Activated T-helper 1 cell treated with anti-CD3 and anti-CD28 coated beads, Interleukin-12 subunit alpha, Interleukin-12 subunit beta, Interleukin-2, Interleukin-4 antibody, amounts not matched to agents 30 ng/mL and 10 ng/mL and 1 ng/mL, durations not matched to agents 14 hours and 24 hours and 36 hours (primary cell): Measurements from ENCODE around the gene NFXL1. TPM values are rescaled to one million over a fixed set of nuclear protein-coding genes. Genes with fewer than 3 reads are reported as not detected.
A peak's percentile ranks its signal among the peaks of the same experiment; 100 is the strongest.

Source experiments
- DNase-seq: peaks from one replicate; pipeline ENCODE4 v3.0.0; 2021; ENCODE audit warnings: low spot score
- H3K27ac Mint-ChIP-seq: one replicate; pipeline ENCODE4 v1.8.0; 2021; ENCODE audit warnings: mild to moderate bottlenecking, mixed read lengths
- H3K27me3 Mint-ChIP-seq: one replicate; pipeline ENCODE4 v1.8.0; 2022; ENCODE audit warnings: mild to moderate bottlenecking, moderate library complexity, mixed read lengths; ENCODE audit not compliant: insufficient read depth
- H3K36me3 Mint-ChIP-seq: one replicate; pipeline ENCODE4 v1.8.0; 2021; ENCODE audit warnings: low read depth, mixed read lengths
- H3K4me1 Mint-ChIP-seq: one replicate; pipeline ENCODE4 v1.8.0; 2021; ENCODE audit warnings: low read depth, mixed read lengths
- H3K4me3 Mint-ChIP-seq: one replicate; pipeline ENCODE4 v1.8.0; 2021; ENCODE audit warnings: mild to moderate bottlenecking, moderate library complexity, mixed read lengths
- H3K9me3 Mint-ChIP-seq: one replicate; pipeline ENCODE4 v1.8.0; 2021; ENCODE audit warnings: mixed read lengths
- intact Hi-C: fragments of 100-400 bp; cut with micrococcal nuclease; formaldehyde crosslinking; loops from one replicate; pipeline ENCODE4 v1.15.1; 2024
- total RNA-seq: library from RNA; stranded (reverse); gene quantifications from 2 replicates; pipeline ENCODE4 v1.2.3, GENCODE V29; 2022

Gene NFXL1
- total RNA-seq, 1 donor from 2014 or later: 13.1 TPM

DNA sequence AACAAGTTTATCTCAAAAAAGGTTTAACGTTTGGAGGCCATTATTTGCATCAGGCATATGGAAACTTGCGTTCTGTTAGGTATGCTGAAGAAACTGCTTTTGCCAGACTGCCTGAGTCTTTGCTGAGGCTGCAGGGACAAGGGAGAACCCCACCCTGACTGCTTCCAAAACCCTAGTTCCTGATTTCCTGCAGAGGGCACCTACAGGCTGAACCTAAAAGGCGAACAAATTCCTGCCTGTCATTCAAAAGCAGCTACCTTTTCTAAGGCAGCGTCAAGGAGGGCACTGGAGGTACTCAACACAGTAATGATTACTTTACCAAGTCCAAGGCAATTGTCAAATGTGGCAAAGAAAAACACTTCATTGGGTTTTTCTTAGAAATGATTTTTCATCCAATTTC is 75.9 kb downstream of the NFXL1 start:
- intact Hi-C loops: loop anchor here (2.0 to 10.0 kb wide), 4 partner anchors 74 to 374 kb away; partner anchors contain the start of genes COMMD8 and NFXL1
- no peak for DNase-seq
- Mint-ChIP-seq H3K27me3 (peaks cover 44% of the 10 kb centered on the region), H3K9me3 (peaks cover under 1% of the 10 kb centered on the region), H3K27ac (no peak overlapping the region), H3K4me1 (peaks cover 28% of the 10 kb centered on the region), H3K4me3 (peak overlapping the region; percentile 80), H3K36me3 (peaks cover 6% of the 10 kb centered on the region)

DNA sequence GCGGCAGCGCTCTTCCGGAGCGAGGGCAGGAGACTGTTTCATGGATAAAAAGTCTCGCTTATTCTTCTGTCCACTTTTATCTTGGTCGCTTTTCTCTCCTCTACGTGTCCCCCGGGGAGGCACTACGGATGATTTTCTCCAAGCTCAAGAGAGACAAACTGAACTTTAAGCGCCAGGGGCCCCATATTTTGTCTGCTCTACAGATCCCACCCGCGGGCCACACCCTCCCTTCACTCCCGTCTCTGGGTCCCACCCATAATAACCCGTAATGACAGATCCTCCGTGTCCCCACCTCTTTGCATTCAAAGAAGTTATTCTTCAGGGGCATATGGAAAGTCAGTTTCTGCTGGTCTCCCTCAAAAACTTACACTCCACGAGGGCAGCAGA is 76.5 kb downstream of the NFXL1 start, which contains the start of gene CORIN:
TSS of gene CORIN (minus strand) at position 160 of the 387 bp plus-strand sequence. CDS start at position 42, 118 bp downstream.
- H3K4me1 Mint-ChIP-seq: peaks cover 28% of the 10 kb centered on the region
- H3K27me3 Mint-ChIP-seq: peaks cover 47% of the 10 kb centered on the region
- peaks cover 5% of the 10 kb centered on the region for H3K36me3 Mint-ChIP-seq
- peaks cover 6% of the 10 kb centered on the region for H3K9me3 Mint-ChIP-seq
- no peak for DNase-seq
- peak within 1 kb of the TSS; percentile 80 for H3K4me3 Mint-ChIP-seq
- intact Hi-C loops: loop anchor here (2.0 to 10.0 kb wide), 5 partner anchors 74 to 373 kb away; partner anchors contain the start of genes COMMD8 and NFXL1
- H3K27ac Mint-ChIP-seq: no peak within 1 kb of the TSS

DNA sequence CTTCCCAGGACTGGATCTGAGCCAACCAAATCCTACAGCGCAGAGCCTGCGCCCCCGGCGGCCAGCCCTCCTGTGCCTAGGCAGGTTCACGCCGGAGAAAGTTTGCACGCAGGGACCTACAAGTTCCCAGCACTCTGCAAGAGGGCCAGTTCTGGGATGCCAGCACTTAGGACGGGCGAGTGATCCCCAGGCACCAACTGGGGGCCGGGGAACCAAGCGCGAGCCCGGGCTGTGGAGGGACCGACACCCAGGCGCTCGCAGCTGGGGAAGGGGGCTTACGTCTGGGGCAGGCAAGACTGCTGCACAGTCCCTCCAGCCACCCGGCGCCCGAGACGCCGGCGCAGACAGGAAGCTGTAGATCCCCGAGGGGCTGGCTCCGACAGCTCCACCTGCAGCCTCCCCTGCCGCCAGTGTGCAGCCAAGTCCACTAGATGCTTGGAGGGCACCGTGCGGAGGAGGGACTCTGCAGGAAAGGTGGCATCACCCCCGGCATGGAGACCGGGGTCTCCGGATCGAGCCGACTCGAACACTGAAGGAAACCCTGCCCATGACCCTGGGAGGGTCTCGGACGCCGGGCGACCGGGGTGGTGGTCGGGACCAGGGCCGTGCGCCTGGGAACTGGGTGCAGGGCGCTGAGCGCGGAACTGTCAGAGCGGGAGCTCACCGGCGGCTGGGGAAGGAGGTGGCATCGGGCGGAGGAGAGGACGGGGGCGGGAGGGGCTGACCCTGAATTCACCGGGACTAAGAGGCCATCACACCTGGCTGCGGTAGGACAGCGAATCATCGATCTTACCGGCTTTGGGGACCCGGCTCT is 77.1 kb downstream of the NFXL1 start:
- DNase-seq: peak; percentile 19
- Mint-ChIP-seq H3K27me3 (peaks cover 47% of the 10 kb centered on the region), H3K9me3 (peaks cover 7% of the 10 kb centered on the region), H3K36me3 (peaks cover under 1% of the 10 kb centered on the region), H3K27ac (no peak overlapping the region), H3K4me3 (peak overlapping the region; percentile 80), H3K4me1 (peaks cover 28% of the 10 kb centered on the region)
- intact Hi-C loops: loop anchor here (2.0 to 10.0 kb wide), 4 partner anchors 75 to 372 kb away; partner anchors contain the start of genes COMMD8 and NFXL1

DNA sequence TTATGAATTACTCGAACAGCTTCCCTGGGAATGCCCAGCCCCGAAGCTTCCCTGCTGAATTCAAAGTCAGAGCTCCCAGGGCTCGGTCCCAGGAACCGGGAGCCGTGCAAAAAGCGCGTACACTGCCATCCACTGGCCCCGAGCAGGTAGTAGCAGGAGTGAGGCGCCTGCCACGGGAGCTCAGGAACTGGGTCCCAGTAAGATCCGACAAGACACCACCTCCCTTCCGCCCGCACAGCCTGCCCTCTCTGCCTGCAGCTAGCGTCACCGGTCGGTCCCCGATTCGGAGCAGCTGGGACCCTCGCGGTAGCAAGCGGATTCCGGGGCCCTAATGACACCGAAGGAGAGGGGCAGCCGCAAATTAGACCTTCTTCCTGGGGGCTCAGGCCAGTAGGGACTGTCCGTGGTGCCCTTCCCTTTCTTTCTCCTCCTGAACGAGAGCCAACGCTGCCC is 77.7 kb downstream of the NFXL1 start:
- peaks cover 47% of the 10 kb centered on the region for H3K27me3 Mint-ChIP-seq
- intact Hi-C loops: loop anchor here (2.0 to 10.0 kb wide), 4 partner anchors 76 to 372 kb away; partner anchors contain the start of genes COMMD8 and NFXL1
- peaks cover 28% of the 10 kb centered on the region for H3K4me1 Mint-ChIP-seq
- no peak overlapping the region for H3K27ac Mint-ChIP-seq
- DNase-seq: peak; percentile 29
- H3K36me3 Mint-ChIP-seq: no peaks in the 10 kb centered on the region
- peak overlapping the region; percentile 80 for H3K4me3 Mint-ChIP-seq
- H3K9me3 Mint-ChIP-seq: peaks cover 7% of the 10 kb centered on the region

DNA sequence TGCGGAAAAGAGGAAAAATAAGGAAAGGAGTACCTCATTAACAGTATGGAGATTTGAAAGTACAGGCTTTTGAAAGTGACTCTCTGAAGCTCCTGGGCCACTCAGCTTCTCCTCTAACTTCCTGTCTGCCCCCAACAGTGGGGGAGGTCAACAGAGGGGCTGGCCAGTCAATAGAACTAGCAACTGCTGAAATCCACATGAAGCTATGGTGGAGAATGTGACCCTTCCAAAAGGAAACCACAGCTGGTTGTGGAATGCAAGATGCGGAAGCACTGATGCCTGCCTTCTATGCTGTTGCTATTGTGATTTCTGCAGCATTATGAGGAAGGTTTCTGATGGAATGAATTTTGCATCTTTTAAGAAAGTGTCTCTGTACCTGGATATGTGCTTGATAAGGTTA is 78.9 kb downstream of the NFXL1 start:
- Mint-ChIP-seq H3K36me3 (no peaks in the 10 kb centered on the region), H3K27me3 (peaks cover 47% of the 10 kb centered on the region), H3K27ac (no peak overlapping the region), H3K4me1 (peaks cover 35% of the 10 kb centered on the region), H3K9me3 (peaks cover 7% of the 10 kb centered on the region), H3K4me3 (no peak overlapping the region)
- intact Hi-C loops: loop anchor here (5.0 to 10.0 kb wide), 3 partner anchors 77 to 371 kb away; partner anchors contain the start of genes COMMD8 and NFXL1
- DNase-seq: no peak

DNA sequence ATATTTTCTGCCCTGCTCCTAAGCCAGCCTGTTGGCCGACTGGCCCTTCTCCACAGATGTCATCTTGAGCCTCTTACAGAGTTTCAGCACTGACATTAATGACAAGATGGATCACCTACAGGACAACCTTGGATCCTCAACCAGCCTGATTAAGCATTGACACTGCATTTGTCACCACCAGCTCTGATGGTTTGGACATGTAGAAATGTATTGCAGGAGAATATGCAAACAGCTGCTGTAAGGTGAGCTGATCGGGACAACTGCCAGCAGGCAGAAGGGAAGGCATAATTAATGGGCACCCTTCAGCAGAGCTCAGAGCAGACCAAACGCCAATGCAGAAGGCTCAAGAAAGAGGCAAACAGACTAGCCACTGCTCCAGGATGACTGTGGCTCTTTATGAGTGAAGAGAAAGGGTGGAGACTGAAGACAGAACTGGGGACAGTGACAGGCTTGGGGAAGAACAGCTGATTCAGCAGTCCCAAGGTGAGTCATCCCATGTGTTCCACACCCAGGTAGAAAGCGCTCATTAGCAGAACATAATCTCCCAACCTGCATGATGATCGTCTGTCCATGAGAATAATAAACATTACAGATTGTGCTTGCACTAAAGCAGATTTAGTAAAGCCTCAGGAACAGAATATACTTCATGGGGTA is 83.2 kb downstream of the NFXL1 start:
- no peak for DNase-seq
- no peak overlapping the region for H3K4me3 Mint-ChIP-seq
- H3K27ac Mint-ChIP-seq: no peak overlapping the region
- intact Hi-C loops: loop anchor here (10.0 kb wide), 1 partner anchor 366 kb away; the partner anchor contains the start of gene COMMD8
- H3K36me3 Mint-ChIP-seq: no peaks in the 10 kb centered on the region
- H3K9me3 Mint-ChIP-seq: peaks cover 7% of the 10 kb centered on the region
- peaks cover 24% of the 10 kb centered on the region for H3K27me3 Mint-ChIP-seq
- peaks cover 20% of the 10 kb centered on the region for H3K4me1 Mint-ChIP-seq

DNA sequence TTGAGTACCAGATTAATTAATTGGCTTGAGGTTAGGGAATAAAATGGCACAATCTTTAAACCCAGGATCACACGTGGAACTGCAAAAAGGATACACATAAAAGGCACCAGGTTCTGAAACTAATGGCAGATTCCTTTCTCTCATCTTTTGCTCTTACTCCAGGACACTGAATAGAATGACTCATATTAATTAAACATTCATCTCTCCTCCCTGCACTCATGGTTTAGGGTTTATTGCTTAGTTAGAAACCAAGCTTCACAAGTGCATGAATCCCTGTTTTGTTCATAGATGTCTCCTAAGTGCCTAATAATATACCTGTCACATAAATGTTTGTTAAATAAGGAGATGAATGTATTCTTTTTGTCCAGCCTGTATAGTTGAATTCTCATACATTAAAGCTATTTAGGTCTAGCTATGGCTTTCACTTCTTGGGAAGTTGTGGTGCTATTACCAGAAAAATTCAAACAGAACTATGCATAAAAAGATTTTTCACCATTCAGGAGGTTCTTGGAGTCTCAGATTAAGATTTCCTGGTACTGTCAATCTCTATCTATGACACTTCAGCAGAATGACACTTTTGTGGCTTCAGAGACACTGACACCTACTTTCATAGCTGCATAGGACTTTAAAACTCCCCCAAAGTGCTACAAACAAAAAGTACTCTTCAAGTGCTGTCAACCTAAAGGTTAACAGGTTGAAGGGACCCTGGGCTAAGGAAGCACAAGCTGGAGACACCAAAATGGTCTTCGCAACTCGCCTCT is 83.9 kb downstream of the NFXL1 start:
- peaks cover 7% of the 10 kb centered on the region for H3K9me3 Mint-ChIP-seq
- no peaks in the 10 kb centered on the region for H3K36me3 Mint-ChIP-seq
- peaks cover 13% of the 10 kb centered on the region for H3K4me1 Mint-ChIP-seq
- H3K27ac Mint-ChIP-seq: no peak overlapping the region
- no peak overlapping the region for H3K4me3 Mint-ChIP-seq
- intact Hi-C loops: loop anchor here (10.0 kb wide), 1 partner anchor 366 kb away; the partner anchor contains the start of gene COMMD8
- no peak for DNase-seq
- peaks cover 18% of the 10 kb centered on the region for H3K27me3 Mint-ChIP-seq

DNA sequence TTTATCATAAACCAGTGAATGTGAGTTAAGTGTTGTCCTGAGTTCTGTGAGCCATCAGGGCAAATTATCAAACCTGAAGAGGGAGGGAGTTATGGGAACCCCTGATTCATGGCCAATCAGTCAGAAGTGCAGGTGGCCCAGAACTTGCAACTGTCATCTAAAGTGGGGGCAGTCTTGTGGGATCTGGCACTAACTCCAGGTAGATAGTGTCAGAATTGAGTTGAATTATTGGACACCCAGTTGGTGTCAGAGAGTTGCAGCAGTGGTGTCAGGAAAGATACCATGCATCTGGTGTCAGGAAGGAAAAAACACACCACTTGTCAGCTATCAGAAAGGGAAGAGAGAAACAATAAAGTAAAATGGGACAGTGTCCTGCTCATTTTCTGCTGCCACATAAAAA is 84.9 kb downstream of the NFXL1 start:
- Mint-ChIP-seq H3K27me3 (peaks cover 12% of the 10 kb centered on the region), H3K36me3 (no peaks in the 10 kb centered on the region), H3K27ac (no peak overlapping the region), H3K9me3 (peaks cover 7% of the 10 kb centered on the region), H3K4me3 (no peak overlapping the region), H3K4me1 (peaks cover 13% of the 10 kb centered on the region)
- intact Hi-C loops: no loop called here
- no peak for DNase-seq

DNA sequence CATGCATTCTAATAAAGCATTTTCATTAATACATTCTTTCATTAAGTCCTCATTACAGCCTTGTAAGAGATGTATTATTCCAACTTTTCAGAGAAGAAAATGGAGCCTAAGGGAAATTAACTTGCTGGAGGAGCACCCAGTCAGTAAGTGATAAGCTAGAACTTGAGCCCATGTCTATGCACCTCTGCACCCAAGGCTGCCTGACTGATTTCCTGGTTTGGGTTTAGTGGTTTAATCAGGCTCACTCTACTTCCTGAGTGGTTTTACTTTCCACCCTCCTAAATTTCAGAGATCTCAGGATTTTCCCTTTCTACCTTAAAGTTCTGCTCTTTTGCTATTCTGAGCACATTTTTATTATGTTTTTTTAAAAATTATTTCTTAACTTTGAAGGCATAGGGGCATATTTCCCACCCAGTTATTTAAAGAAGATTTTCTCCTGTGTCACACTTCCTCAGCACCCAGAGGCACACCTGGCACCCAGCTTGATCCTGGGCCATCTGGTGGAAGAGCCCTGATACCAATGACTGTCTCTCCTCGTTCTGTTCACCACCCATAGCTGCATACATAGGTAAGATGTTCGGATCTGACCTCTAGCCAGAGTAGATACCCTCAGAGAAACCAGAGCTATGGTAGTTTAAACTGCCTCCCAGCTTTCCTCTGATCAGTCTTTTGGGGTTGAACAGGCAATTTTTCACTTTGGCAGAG is 86.9 kb downstream of the NFXL1 start:
- Mint-ChIP-seq H3K27me3 (peaks cover 3% of the 10 kb centered on the region), H3K36me3 (no peaks in the 10 kb centered on the region), H3K4me1 (peaks cover 13% of the 10 kb centered on the region), H3K4me3 (no peak overlapping the region), H3K9me3 (no peaks in the 10 kb centered on the region), H3K27ac (no peak overlapping the region)
- intact Hi-C loops: no loop called here
- no peak for DNase-seq

DNA sequence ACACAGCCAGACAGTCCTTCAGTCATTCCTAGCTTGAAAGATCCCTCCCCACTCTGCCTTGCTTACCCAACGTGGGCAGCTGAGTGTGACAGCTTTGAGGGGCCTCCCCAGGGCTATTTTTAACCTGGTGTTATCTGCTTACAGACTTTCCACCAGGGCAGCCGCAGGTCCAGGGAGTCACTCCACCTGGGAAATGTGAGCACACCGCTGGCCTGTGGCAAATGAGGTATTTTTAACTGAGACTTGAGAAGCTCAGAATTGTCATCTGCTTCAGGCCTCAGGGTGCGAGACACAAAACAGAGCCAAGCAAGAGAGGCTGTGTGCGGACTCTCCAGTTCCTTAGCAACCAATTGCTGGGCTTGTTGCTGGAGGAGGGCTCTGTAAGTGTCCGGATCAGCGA is 89.5 kb downstream of the NFXL1 start:
- Mint-ChIP-seq H3K4me1 (no peaks in the 10 kb centered on the region), H3K27ac (no peak overlapping the region), H3K9me3 (no peaks in the 10 kb centered on the region), H3K36me3 (no peaks in the 10 kb centered on the region), H3K4me3 (no peak overlapping the region), H3K27me3 (peaks cover 6% of the 10 kb centered on the region)
- intact Hi-C loops: no loop called here
- DNase-seq: no peak

DNA sequence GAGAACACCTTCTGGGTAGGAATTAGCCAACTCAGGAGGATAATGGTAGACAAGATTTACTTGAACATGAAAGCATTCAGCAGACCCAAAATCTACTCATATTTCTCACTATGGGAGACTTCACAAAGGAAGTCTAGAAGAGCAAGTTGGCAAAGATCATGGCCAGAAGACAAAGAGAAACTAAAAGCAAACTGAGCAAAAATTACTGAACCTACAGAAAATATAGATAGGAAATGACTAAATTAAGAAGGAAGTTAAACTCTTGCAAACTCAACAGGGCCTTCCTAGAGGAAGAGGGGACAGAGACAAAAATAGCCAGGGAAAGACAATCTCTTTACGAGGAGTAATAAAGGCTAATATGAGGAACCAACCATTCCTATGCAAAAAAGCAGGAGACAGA is 95.2 kb downstream of the NFXL1 start:
- peaks cover 14% of the 10 kb centered on the region for H3K27me3 Mint-ChIP-seq
- H3K36me3 Mint-ChIP-seq: no peaks in the 10 kb centered on the region
- intact Hi-C loops: no loop called here
- DNase-seq: no peak
- H3K4me3 Mint-ChIP-seq: no peak overlapping the region
- H3K9me3 Mint-ChIP-seq: peaks cover 2% of the 10 kb centered on the region
- H3K4me1 Mint-ChIP-seq: peaks cover 6% of the 10 kb centered on the region
- H3K27ac Mint-ChIP-seq: no peak overlapping the region

DNA sequence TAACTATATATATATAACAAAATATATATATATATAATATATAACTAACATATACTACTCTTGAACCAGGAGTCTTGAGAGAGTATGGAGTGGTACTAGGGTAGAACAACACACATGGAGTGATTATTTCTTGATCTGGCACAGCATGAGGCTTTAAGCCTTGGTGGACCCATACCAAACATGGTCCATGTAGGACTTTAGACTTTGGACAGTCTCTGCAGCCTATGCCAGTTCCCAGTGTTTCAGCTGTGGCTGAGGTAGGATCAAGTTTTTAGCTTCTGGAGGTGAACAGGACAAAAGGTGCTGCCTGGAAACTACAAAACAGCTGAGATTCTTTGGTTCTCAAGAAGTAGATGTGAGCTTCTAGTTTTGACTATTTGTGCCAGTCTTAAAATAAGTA is 97.1 kb downstream of the NFXL1 start:
- no peaks in the 10 kb centered on the region for H3K36me3 Mint-ChIP-seq
- DNase-seq: no peak
- H3K27ac Mint-ChIP-seq: no peak overlapping the region
- H3K4me1 Mint-ChIP-seq: peaks cover 6% of the 10 kb centered on the region
- intact Hi-C loops: no loop called here
- H3K9me3 Mint-ChIP-seq: peaks cover 2% of the 10 kb centered on the region
- no peak overlapping the region for H3K4me3 Mint-ChIP-seq
- H3K27me3 Mint-ChIP-seq: peaks cover 19% of the 10 kb centered on the region
